B cell (primary cell): Measurements from ENCODE around the gene ABTB2. TPM values are rescaled to one million over a fixed set of nuclear protein-coding genes. Genes with fewer than 3 reads are reported as not detected.

Source experiments
- ATAC-seq: fragments of 200-7000 bp; cut with Tn5 transposase; one replicate; pipeline ENCODE4 v1.10.0; 2021; ENCODE audit warnings: low read depth, mild to moderate bottlenecking, moderate number of reproducible peaks, moderate library complexity
- CTCF ChIA-PET: fragments of 350-600 bp; sonication (Branson Sonifier 250); formaldehyde crosslinking; loops from one replicate; lab custom pipeline; 2021; ENCODE audit warnings: antibody characterized with exemption, inconsistent platforms; lab: Charles Lee
- POLR2A ChIA-PET: fragments of 350-600 bp; sonication (Branson Sonifier 250); formaldehyde crosslinking; loops from one replicate; lab custom pipeline; 2021; ENCODE audit warnings: antibody characterized with exemption; lab: Charles Lee
- DNase-seq: peaks from one replicate; pipeline ENCODE4 v3.0.0; 2013
- H2AFZ ChIP-seq: 2 replicates; pipeline ENCODE4 v1.6.1; 2012; ENCODE audit warnings: mild to moderate bottlenecking, low read depth, low read length; ENCODE audit not compliant: insufficient read depth, poor library complexity, severe bottlenecking
- H3K27ac ChIP-seq, 2 donors: 1 replicate in 1 of 2; 2 replicates in 1 of 2; pipeline ENCODE4 v1.5.1; 2012 to 2013; ENCODE audit warnings: low read length in 2 of 2, mild to moderate bottlenecking in 2 of 2, moderate library complexity in 1 of 2
- H3K27me3 ChIP-seq, 4 experiments: fragments of 200-600 bp in 1 of 4; sonication (generic) in 1 of 4; replicated peaks in 1 of 4; 1 replicate in 2 of 4; 2 replicates in 2 of 4; pipeline versions ENCODE4 v1.6.1 to v1.7.0; 2013 to 2016; ENCODE audit warnings: low read length in 3 of 4, mild to moderate bottlenecking in 2 of 4, mixed read lengths in 1 of 4, moderate library complexity in 1 of 4; ENCODE audit not compliant: insufficient read depth in 4 of 4, control insufficient read depth in 3 of 4; ENCODE audit errors: control extremely low read depth in 1 of 4
- H3K36me3 ChIP-seq, 2 experiments: replicated peaks in 1 of 2; 1 replicate in 1 of 2; 2 replicates in 1 of 2; pipeline versions ENCODE4 v1.6.1 to v1.7.1; 2013; ENCODE audit warnings: low read length in 1 of 2; ENCODE audit not compliant: insufficient read depth in 2 of 2, control insufficient read depth in 1 of 2; ENCODE audit errors: control extremely low read depth in 1 of 2, extremely low read depth in 1 of 2
- H3K4me1 ChIP-seq, 2 donors: fragments of 200-600 bp in 1 of 2; sonication (generic) in 1 of 2; 1 replicate in 1 of 2; 2 replicates in 1 of 2; pipeline versions ENCODE4 v1.5.1 to v1.6.1; 2013 to 2017; ENCODE audit warnings: low read length in 2 of 2; ENCODE audit not compliant: control insufficient read depth in 2 of 2, insufficient read depth in 2 of 2
- H3K4me2 ChIP-seq: replicated peaks from 2 replicates; pipeline ENCODE3; 2012; ENCODE audit warnings: mild to moderate bottlenecking, low read depth, low read length; ENCODE audit not compliant: poor library complexity, severe bottlenecking
- H3K4me3 ChIP-seq, 5 experiments: fragments of 200-600 bp in 1 of 5; sonication (generic) in 1 of 5; 1 replicate in 3 of 5; 2 replicates in 2 of 5; pipeline versions ENCODE4 v1.5.1 to v1.7.0; 2011 to 2016; ENCODE audit warnings: low read length in 4 of 5, mild to moderate bottlenecking in 4 of 5, low read depth in 2 of 5, control low read depth in 1 of 5, moderate library complexity in 1 of 5; ENCODE audit not compliant: insufficient read depth in 1 of 5; ENCODE audit errors: control extremely low read depth in 1 of 5, extremely low read depth in 1 of 5
- H3K79me2 ChIP-seq: fragments of 200-600 bp; sonication (generic); one replicate; pipeline ENCODE4 v1.6.0; 2016; ENCODE audit warnings: low read length; ENCODE audit not compliant: control insufficient read depth, insufficient read depth
- H3K9ac ChIP-seq: fragments of 200-600 bp; sonication (generic); 2 replicates; pipeline ENCODE4 v1.6.1; 2017; ENCODE audit warnings: mild to moderate bottlenecking, low read length, moderate library complexity
- H3K9me3 ChIP-seq, 3 donors: one replicate each; pipeline versions ENCODE4 v1.6.1 to v1.7.1; 2013; ENCODE audit warnings: low read length in 2 of 3; ENCODE audit not compliant: control insufficient read depth in 2 of 3, insufficient read depth in 1 of 3; ENCODE audit errors: control extremely low read depth in 1 of 3
- H4K20me1 ChIP-seq: 2 replicates; pipeline ENCODE4 v1.6.0; 2012; ENCODE audit warnings: mild to moderate bottlenecking, low read length; ENCODE audit not compliant: insufficient read depth, control insufficient read depth, poor library complexity, severe bottlenecking
- H3K27ac Mint-ChIP-seq: one replicate; pipeline ENCODE4 v1.8.0; 2021; ENCODE audit warnings: mixed read lengths
- H3K27me3 Mint-ChIP-seq: one replicate; pipeline ENCODE4 v1.8.0; 2021; ENCODE audit warnings: mixed read lengths
- H3K4me1 Mint-ChIP-seq: one replicate; pipeline ENCODE4 v1.8.0; 2021; ENCODE audit warnings: mixed read lengths
- H3K4me3 Mint-ChIP-seq: one replicate; pipeline ENCODE4 v1.8.0; 2021; ENCODE audit warnings: mixed read lengths
- H3K9me3 Mint-ChIP-seq: one replicate; pipeline ENCODE4 v1.8.0; 2022; ENCODE audit warnings: mixed read lengths; ENCODE audit not compliant: insufficient read depth
- EZH2 ChIP-seq: IDR thresholded peaks from 2 replicates; pipeline ENCODE4 v1.6.1; 2012; ENCODE audit warnings: borderline replicate concordance, low read depth, mild to moderate bottlenecking, moderate library complexity, low read length; ENCODE audit not compliant: insufficient read depth, poor library complexity, severe bottlenecking
- WGBS: methylation state at CpG from one replicate; pipeline ENCODE4 v1.1.5; 2013; ENCODE audit warnings: missing lambda C conversion rate; ENCODE audit not compliant: insufficient coverage; 5-methylcytosine and 5-hydroxymethylcytosine counted together
- intact Hi-C: fragments of 100-400 bp; cut with micrococcal nuclease; formaldehyde crosslinking; loops from one replicate; pipeline ENCODE4 v1.10.0; 2022
- polyA plus RNA-seq: library from polyadenylated mRNA; depleted of rRNA; stranded (reverse); fragments of >200 nt; gene quantifications from 2 replicates; pipeline ENCODE4 v1.2.3, GENCODE V29; 2012
- total RNA-seq, 2 donors: library from RNA; stranded (reverse); fragments of 120-200 nt in 1 of 2; gene quantifications; 1 replicate in 1 of 2; 2 replicates in 1 of 2; pipeline versions ENCODE4 v1.2.3 to v1.2.4, GENCODE V29; 2013 to 2022
- TF ChIP-seq, protein P1 (sequence below): fragments of 200-600 bp; IDR thresholded peaks from one replicate; pipeline ENCODE4 v1.8.0; 2022; ENCODE audit warnings: antibody characterized with exemption, mild to moderate bottlenecking

Gene ABTB2
- total and polyA plus RNA-seq, 2 donors (not counting 1 experiment from before 2014, with no cell fraction given) = 0.30 to 5.9 TPM

- H3K4me1 ChIP-seq = no peaks in the 10 kb centered on the region
- H3K9me3 ChIP-seq = no peaks in the 10 kb centered on the region
- H3K4me1 Mint-ChIP-seq = peaks cover 5% of the 10 kb centered on the region
- no peak overlapping the region for H3K27ac Mint-ChIP-seq
- 69% methylated on average over 6 of the region's 8 CpGs for whole genome bisulfite sequencing
- H3K27me3 Mint-ChIP-seq = no peaks in the 10 kb centered on the region
- DNase-seq (no peak), ATAC-seq (no peak)
- H3K27me3 ChIP-seq = no peaks in the 10 kb centered on the region
- H3K4me3 Mint-ChIP-seq = no peak overlapping the region
- H3K27ac ChIP-seq = no peak overlapping the region
- no peaks in the 10 kb centered on the region for H3K36me3 ChIP-seq
- ChIA-PET POLR2A (no interaction called here), CTCF (interaction anchor here (1.5 kb wide), 1 partner anchor 142 kb away, joined by 3 read pairs; no protein-coding TSS in a partner anchor)
- H3K79me2 ChIP-seq = no peaks in the 10 kb centered on the region
- intact Hi-C loops = no loop called here
- no peak overlapping the region for H3K9ac ChIP-seq
- H3K9me3 Mint-ChIP-seq = no peaks in the 10 kb centered on the region
- H3K4me2 ChIP-seq = no peak overlapping the region
- TF ChIP-seq, protein P1, sequence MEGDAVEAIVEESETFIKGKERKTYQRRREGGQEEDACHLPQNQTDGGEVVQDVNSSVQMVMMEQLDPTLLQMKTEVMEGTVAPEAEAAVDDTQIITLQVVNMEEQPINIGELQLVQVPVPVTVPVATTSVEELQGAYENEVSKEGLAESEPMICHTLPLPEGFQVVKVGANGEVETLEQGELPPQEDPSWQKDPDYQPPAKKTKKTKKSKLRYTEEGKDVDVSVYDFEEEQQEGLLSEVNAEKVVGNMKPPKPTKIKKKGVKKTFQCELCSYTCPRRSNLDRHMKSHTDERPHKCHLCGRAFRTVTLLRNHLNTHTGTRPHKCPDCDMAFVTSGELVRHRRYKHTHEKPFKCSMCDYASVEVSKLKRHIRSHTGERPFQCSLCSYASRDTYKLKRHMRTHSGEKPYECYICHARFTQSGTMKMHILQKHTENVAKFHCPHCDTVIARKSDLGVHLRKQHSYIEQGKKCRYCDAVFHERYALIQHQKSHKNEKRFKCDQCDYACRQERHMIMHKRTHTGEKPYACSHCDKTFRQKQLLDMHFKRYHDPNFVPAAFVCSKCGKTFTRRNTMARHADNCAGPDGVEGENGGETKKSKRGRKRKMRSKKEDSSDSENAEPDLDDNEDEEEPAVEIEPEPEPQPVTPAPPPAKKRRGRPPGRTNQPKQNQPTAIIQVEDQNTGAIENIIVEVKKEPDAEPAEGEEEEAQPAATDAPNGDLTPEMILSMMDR = no peak
- no peaks in the 10 kb centered on the region for H4K20me1 ChIP-seq
- no peak overlapping the region for H2AFZ ChIP-seq
- no peak overlapping the region for H3K4me3 ChIP-seq
Measured at GRCh38 chr11:34316347-34317035, 41.3 kb downstream of the ABTB2 start.

DNA sequence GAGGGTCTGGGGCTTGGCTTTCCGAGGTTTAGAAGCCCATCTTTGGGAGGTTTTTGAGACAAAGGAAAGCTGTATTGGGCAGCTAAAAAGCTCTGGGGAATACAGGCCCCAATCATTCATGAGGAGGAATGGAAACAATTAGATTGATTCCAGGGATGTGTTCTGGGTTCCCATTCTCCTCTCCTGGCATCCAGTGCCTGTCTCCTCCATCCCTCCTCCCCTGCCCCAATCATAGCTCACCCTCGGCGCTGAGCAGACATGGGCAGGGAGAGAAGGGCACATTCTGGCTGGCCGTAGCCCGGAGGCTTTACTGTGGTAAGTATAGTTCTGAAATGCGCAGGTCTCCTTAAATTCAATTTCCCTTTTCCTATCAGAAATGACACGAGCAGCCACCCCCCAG lies 42.4 kb downstream of the ABTB2 start:
- Mint-ChIP-seq H3K27me3 (no peaks in the 10 kb centered on the region), H3K9me3 (no peaks in the 10 kb centered on the region), H3K4me1 (peaks cover 5% of the 10 kb centered on the region), H3K4me3 (no peak overlapping the region), H3K27ac (no peak overlapping the region)
- no peak overlapping the region for H3K4me3 ChIP-seq
- ATAC-seq = no peak
- H2AFZ ChIP-seq = no peak overlapping the region
- ChIA-PET CTCF (interaction anchor here (1.5 kb wide), 1 partner anchor 141 kb away, joined by 3 read pairs; no protein-coding TSS in a partner anchor), POLR2A (no interaction called here)
- H3K27me3 ChIP-seq = no peaks in the 10 kb centered on the region
- H4K20me1 ChIP-seq = no peaks in the 10 kb centered on the region
- no peak overlapping the region for H3K9ac ChIP-seq
- no peak overlapping the region for H3K27ac ChIP-seq
- H3K4me1 ChIP-seq = no peaks in the 10 kb centered on the region
- H3K79me2 ChIP-seq = no peaks in the 10 kb centered on the region
- intact Hi-C loops = no loop called here
- WGBS = 94% methylated on average over 2 of the region's 7 CpGs
- H3K9me3 ChIP-seq = no peaks in the 10 kb centered on the region
- H3K36me3 ChIP-seq = no peaks in the 10 kb centered on the region
- DNase-seq = no peak
- TF ChIP-seq, protein P1 = no peak
- no peak for TF ChIP-seq EZH2
- H3K4me2 ChIP-seq = no peak overlapping the region
